Measurements from ENCODE around the gene MAP1LC3B2. TPM values are rescaled to one million over a fixed set of nuclear protein-coding genes. Genes with fewer than 3 reads are reported as not detected.

MAP1LC3B2 gene
- total RNA-seq, 4 donors from 2014 or later, result 0.76 TPM; not detected in 2

- no peaks in the 10 kb centered on the region for H3K36me3 ChIP-seq
- TF ChIP-seq CTCF (IDR thresholded peaks at IDR 0.05), result no peak
- no peak for TF ChIP-seq POLR2A (IDR thresholded peaks at IDR 0.05)
- intact Hi-C loops (cut with DNase I), result no loop called here
- 78 to 86% methylated on average over 8 to 9 of the region's 9 CpGs for whole genome bisulfite sequencing, 2 donors
- no peaks in the 10 kb centered on the region for H3K27me3 ChIP-seq
- peak overlapping the region in 2 of 4 donors; percentile 2 to 54 for H3K27ac ChIP-seq
- H3K4me3 ChIP-seq, result no peak overlapping the region
- DNase-seq, result no peak
- no peaks in the 10 kb centered on the region for H3K9me3 ChIP-seq
- H3K4me1 ChIP-seq, result peaks cover 0 to 44% (median 34%) of the 10 kb centered on the region in 3 donors
Measured at GRCh38 chr12:116520225-116520760, 38.9 kb upstream of the MAP1LC3B2 start.

DNA sequence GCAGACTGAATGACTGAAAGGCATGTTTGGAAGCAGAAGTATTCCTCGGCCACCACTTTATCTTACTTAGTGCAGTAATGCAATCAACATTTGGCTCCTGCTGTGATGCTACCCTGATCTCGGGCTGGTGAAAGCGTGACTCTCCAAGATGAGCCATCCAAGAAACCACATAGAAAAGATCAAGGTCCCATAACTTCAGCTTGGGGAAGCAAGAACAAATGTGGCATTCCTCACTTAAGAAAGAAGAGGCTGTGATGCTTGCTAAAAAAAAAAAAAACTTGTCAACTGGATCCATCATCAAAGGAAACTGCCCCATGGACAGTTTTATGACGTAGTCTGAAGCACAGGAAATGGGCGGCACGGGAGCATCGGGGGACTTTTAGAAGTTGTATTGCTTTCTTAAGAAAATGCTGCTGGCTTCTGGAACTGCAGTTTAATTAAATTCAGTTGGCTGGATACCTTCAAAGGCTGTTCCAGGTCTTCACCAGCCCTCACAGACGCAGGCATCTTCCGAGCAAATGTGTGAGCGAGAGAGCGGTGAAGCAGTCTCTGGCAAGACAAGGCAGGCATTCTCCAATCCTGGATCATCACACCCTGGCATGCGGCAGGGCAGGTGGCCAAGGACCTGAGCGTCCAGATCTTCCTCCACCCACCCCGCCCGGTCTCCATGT lies 38.2 kb upstream of the MAP1LC3B2 start:
- Histone ChIP-seq H3K9me3 (no peaks in the 10 kb centered on the region), H3K4me1 (peaks cover 5 to 51% (median 40%) of the 10 kb centered on the region in 3 donors), H3K27ac (peak overlapping the region; percentile 2 to 54 (median 30)), H3K4me3 (no peak overlapping the region), H3K36me3 (no peaks in the 10 kb centered on the region), H3K27me3 (no peaks in the 10 kb centered on the region)
- intact Hi-C loops (cut with DNase I), result no loop called here
- TF ChIP-seq CTCF (IDR thresholded peaks at IDR 0.05) (no peak), POLR2A (IDR thresholded peaks at IDR 0.05) (no peak)
- no peak for DNase-seq
- WGBS, 2 donors, result 29% methylated on average over 8 to 9 of the region's 15 CpGs

GRCh38 chr12:116524311-116524710 lies 34.9 kb upstream of the MAP1LC3B2 start:
- DNase-seq, result no peak
- no peak overlapping the region for H3K4me3 ChIP-seq
- H3K4me1 ChIP-seq, result peaks cover 11 to 64% (median 41%) of the 10 kb centered on the region in 3 donors
- intact Hi-C loops (cut with DNase I), result no loop called here
- no peaks in the 10 kb centered on the region for H3K9me3 ChIP-seq
- no peaks in the 10 kb centered on the region for H3K36me3 ChIP-seq
- WGBS, 2 donors, result 82 to 84% methylated on average over 10 of the region's 10 CpGs
- no peaks in the 10 kb centered on the region for H3K27me3 ChIP-seq
- TF ChIP-seq CTCF (IDR thresholded peaks at IDR 0.05) (no peak), POLR2A (IDR thresholded peaks at IDR 0.05) (no peak)
- H3K27ac ChIP-seq, result peak overlapping the region in 1 of 4 donors; percentile 87

GRCh38 chr12:116524964-116525379 lies 34.2 kb upstream of the MAP1LC3B2 start:
- TF ChIP-seq POLR2A (IDR thresholded peaks at IDR 0.05) (no peak), CTCF (IDR thresholded peaks at IDR 0.05) (peak in 1 of 6 experiments; percentile 7)
- WGBS, 2 donors, result 40 to 43% methylated on average over 4 of the region's 4 CpGs
- peak overlapping the region in 2 of 4 donors; percentile 5 to 35 for H3K4me3 ChIP-seq
- no peak for DNase-seq
- no peaks in the 10 kb centered on the region for H3K27me3 ChIP-seq
- H3K36me3 ChIP-seq, result no peaks in the 10 kb centered on the region
- H3K27ac ChIP-seq, result peak overlapping the region; percentile 39 to 87 (median 76)
- intact Hi-C loops (cut with DNase I), result no loop called here
- H3K4me1 ChIP-seq, result peaks cover 11 to 71% (median 46%) of the 10 kb centered on the region in 3 donors
- no peaks in the 10 kb centered on the region for H3K9me3 ChIP-seq

- H3K4me1 ChIP-seq, result peaks cover 11 to 72% (median 46%) of the 10 kb centered on the region in 3 donors
- TF ChIP-seq POLR2A (IDR thresholded peaks at IDR 0.05), result no peak
- no peak for TF ChIP-seq CTCF (IDR thresholded peaks at IDR 0.05)
- 12 to 23% methylated on average over 7 to 15 of the region's 15 CpGs for WGBS, 2 donors
- no peaks in the 10 kb centered on the region for H3K9me3 ChIP-seq
- no peaks in the 10 kb centered on the region for H3K36me3 ChIP-seq
- DNase-seq, result no peak
- no peaks in the 10 kb centered on the region for H3K27me3 ChIP-seq
- intact Hi-C loops (cut with DNase I), result no loop called here
- peak overlapping the region in 3 of 4 donors; percentile 5 to 35 (median 20) for H3K4me3 ChIP-seq
- H3K27ac ChIP-seq, result peak overlapping the region; percentile 74 to 87 (median 82)
Measured at GRCh38 chr12:116525418-116526001, 33.7 kb upstream of the MAP1LC3B2 start.

All from esophagus squamous epithelium (tissue), 5 donors.